Epidermal melanocyte (primary cell): Measurements from ENCODE around the gene SH3RF1.

Experiments used
- DNase-seq: peaks from one replicate; pipeline ENCODE4 v3.0.0; 2011; ENCODE audit warnings: low spot score; ENCODE audit not compliant: insufficient read length

The SH3RF1 gene

DNA sequence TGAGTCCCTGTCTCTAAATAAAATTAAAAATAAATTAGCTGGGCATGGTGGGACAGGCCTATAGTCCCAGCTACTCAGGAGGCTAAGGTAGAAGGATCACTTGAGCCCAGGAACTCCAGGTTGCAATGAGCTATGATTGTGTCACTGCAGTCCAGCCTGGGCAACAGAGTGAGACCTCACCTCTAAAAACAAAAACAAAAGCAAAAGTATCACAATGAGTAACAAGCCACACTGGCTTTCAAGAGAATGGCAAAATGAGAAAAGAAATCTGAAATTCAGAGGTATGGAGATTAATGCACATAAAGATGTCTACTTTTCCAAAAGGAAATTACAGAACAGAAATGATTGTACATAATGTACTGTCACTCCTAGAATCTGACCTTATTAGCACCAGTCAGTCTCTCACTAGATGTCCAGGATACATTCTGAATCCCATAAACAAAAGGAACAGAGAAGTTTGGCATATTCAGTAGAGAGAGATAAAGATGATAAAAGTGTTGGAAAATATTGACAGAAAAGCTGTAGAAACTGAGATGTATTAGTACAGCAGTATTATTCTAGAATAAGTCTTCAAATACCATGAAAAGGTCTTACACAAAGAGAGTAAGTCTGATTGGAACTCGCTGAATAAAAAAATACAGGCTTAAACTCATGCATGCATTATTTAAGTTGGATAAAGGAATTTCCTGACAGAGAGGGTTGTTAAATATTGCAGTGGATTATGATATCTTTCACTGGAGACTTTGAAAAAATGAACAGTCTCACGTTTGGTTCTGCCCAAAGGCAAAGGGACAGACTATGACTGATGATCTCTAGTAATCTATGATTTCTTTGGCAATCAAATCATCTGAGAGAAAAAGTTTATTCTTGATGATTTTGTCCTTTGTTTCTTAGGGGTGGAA is 102.5 kb downstream of the SH3RF1 start:
- no peak for DNase-seq

DNA sequence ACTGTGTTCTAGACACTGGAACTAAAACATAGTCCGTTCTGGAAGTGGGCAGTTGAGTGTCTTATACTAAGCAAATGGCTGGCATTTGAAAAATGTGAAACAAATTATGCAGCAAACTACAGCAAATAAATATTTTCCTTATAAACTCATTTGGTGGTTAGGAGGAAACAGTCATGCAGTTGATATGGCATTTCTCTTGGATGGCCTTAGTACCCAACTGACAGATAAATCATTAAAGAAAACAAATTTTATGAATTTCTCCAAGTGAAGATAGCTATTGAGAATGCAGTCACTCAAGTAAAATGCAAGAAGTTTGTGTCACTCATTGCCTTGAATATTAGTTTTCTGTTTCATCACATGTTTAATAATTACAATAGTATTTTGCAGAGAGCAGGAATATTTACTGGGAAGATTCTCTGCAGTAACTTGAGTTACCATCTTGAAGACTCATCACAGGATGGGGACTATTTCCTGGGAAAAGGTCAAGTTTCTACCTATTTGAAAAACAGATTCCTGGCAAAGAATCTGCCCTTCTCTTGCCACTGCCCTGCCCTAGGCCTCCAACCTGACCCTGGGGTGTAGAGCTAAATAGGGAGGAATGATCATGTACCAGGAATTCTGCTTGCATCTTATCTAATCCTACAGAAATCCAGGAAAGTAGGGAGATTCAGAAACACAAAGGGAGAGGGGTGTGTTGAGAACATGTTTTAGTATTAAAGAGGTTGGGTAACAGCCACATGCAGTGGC is 105.9 kb downstream of the SH3RF1 start:
- no peak for DNase-seq

DNA sequence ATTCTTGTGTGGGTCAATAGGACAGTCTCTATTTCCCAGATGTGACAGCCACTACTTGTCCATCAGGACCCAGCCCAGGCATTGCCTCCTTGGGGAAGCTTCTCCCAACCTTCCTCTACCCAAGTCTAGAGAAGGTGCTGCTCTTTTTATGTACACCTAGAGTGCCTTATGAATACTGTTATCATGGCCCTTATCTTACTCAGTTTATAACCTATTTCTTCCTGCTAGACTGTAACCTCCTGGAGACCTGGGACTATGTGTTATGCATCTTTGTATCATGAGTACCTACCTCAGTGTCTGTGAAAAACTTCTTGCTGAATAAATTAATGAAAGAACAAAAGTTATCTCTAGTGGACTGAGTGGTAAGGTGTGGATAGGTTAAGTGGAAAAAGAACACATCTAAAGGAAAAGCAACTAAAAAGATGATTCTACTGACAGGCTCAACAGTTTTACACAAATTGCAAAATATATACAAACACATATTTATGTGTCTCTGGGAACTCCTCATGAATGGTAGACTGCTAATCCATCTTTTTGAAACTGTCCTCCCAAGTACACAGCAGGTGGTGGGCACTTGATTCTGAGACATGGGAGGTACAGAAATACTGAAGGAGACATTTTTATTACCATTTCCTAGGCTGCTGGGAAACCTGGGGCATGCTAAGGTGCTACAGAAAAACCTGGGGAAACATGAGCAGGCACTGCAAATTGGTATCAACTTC is 106.6 kb downstream of the SH3RF1 start:
- DNase-seq: no peak

DNA sequence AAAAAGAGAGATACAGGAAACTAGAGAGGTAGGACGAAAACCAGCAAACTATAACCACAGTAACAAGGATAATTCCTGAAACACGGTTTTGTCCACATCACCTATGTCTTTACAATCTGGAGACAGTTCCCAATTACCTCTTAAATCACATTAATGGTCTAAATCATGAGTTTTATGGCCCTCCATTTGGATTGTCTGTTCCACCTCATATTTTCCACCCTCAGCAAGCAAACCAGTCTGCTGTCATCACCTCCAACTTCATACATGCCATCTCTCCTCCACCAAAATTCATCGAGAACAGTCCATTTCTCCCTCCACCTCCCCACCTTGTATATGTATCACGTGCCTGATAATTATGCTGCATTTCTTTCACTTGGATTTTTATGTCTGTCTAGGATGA is 107.3 kb downstream of the SH3RF1 start:
- DNase-seq: no peak

DNA sequence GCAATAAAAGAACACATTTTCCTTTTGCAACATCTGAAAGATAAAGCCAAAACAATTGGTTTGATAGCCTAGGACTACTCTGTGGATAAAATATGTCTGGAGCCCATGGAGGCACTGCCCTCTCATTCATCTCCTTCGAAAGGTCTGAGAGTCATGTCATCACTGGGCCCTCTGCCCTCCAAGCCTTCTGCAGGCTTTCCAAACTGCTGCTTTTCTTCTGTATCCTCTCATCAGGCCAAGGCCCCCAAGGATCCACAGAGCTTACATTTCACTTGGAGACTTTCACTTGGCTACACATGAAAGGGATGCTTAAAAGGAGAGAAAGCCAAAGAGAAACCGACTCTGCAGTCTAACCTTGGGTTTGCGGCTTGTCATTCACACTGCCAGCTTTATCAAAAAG is 109.9 kb downstream of the SH3RF1 start:
- DNase-seq: no peak

DNA sequence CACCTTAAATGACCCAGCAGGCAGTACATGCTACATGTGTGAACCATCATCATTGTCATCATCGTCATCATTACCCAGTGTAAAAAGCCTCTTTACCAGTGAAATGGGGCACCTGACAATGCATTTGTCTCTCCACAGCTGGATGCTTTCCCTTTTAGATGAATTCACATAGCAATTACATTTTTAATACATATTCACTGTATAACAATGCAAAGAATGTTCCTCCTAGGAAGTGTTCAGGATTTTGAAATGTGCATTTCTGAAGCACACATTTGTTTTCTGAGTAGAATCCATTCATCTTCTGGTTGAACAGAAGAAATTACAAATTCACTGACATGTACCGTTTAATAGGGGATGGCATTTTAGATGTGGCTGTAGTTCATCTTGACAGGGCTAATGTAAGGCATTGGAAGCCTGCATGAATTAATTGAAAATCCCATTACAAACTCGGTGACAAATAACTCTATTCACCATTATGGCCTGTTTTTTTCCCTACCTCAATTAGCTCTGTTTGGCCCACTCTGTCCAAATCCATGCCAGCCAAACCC is 111.1 kb downstream of the SH3RF1 start:
- DNase-seq: peak; percentile 36

DNA sequence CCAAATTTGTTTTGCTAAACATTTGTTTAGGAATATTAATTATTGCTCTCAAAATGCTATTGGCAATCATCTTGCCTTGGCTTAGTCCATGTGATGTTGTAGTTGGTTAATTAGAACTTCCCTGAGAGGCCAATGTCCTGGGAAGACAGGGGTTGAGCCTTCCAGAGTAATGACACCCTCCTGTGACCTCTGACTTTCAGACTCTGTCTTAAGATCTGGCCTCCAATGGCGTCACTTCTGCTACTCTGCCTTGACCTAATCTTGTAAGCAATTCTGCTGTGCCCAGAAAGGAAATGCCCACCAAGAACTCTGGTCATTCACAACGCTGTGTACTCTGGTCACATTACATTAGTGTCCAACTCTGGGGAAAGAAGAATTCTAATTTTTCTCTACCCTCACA is 111.9 kb downstream of the SH3RF1 start:
- no peak for DNase-seq

DNA sequence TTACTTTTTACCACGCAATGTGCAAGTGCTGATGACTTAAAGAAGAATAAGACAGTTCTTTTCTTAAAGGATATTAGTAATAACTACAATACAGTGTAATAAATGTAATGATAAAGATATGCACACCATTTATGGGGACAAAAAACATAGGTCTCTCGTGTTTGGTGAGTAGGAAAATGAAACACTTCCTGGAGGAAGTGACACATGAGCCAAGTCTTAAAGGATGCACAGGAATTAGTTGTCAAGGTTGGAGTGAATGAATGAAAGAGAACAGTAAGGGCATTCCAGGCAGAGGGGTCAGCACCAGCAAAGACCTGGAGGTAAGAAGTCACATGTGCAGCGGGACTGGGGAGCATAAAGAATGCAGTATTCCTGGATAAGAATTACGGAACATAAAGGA is 112.7 kb downstream of the SH3RF1 start:
- no peak for DNase-seq

DNA sequence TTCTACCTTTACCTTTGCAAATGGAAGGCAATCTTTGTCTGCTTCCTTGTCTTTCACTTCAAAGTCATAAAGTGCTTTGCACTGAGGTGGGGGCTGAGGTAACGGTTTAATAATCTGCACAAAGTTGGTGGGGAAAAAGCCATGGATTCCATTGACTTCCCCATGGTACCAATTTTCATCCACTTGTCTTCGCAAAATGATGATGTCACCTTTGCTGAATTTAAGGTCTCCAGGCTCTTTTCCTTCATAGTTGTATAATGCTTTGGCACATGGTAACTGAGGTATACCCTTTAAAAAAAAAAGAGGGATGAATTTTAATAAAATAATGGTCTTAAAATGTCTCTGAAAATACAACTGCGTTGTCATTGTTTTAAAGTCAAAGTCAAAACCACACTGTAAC is 114.4 kb downstream of the SH3RF1 start:
- no peak for DNase-seq

DNA sequence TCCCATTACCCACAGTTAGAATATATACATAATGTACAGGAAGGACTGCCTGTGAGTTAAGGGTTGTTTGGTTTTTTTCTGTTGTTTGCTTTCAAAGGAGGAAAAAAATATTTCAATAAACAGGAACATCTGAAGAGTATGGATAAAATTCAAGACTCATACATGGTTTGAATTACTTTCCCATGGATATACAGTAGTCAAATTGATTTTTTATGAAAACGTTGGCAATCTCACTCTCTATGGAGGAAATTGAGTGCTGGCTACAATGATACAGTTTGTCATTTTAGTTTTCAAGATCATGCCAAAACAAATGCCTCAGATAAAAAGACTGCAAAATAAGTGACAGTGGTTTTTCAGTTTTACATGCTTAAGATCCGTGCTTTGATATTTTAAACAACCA is 116.6 kb downstream of the SH3RF1 start:
- DNase-seq: no peak

DNA sequence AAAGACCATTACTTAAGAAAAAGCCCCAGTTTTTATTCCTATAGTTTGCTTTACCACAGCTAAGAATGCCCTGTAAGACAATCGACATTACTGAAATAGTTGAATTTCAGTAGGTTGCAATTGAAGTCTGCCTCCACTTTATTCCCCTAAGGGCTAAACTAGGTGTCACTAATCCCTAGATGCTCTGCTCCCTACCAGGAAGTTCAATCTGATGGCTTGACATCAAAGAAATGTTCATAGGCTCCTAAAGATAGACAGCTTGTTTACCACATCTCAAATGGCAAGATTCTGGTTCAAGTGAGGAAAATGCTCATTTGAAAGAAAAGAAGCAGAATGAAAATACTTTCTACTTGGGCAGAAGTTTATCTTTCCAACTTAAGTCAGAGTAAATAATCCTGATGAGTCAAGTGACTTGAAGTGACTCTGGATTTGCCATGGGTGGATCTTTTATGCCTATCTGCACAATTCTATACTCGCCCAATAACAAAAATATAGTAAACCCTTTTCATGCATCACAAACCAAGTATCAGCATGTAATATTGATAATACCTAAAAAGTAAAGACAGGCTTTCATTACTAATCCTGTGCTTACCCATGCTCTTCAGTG is 117.2 kb downstream of the SH3RF1 start:
- DNase-seq: no peak

DNA sequence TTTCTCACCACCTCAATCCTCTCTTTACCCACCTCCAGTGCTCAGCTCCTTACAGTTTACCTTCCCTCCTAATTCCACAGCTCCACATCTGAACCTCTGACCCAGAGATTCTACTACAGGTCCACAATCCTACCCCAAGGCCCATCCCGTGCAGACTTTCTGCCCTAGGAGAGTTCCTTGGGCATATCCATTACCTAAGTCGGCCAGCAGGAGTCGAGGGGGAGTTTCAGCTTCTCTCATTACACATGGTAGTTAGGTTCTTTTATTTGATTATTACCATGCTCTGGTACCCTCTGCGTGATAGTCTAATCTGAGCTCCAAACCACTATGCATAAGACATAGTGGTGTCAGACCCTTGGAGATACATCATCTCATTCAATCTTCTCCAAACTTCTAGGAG is 117.9 kb downstream of the SH3RF1 start:
- no peak for DNase-seq

DNA sequence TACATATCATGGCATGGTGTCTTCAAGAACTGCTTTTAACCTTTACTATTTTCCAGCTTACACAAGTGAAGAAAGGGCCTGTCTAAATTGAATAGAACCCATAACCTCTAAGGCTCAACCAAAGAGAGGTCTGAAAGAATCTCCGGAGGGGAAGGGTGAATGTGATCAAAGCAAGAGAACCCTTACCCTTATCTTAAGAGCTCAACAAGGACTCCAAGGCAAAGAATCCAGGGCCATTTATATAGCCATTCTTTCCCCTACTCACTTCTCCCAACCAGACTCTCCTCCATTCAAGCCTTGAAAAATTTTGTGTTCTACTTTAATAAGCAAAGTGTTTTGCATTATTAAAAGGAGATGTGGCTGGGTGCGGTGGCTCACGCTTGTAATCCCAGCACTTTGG is 118.7 kb downstream of the SH3RF1 start:
- no peak for DNase-seq

DNA sequence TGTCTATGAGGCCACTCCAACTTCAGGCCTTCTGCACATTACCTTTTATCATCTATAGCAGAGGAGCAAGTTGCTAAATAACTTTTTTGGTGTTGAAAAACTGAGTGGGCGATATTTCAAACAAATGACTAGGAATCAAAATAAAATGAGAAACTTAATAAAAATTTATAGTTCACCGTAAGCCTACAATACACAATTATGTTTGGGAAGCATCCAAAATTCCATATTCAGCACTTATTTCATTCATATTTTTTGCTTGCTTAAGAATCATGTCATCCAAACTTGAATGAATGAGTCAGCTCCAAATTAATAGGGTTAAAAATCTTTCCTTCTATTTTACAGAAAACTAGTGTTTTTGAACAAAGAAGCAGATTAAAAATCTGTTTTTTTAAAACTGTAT is 119.1 kb downstream of the SH3RF1 start:
- DNase-seq: no peak

DNA sequence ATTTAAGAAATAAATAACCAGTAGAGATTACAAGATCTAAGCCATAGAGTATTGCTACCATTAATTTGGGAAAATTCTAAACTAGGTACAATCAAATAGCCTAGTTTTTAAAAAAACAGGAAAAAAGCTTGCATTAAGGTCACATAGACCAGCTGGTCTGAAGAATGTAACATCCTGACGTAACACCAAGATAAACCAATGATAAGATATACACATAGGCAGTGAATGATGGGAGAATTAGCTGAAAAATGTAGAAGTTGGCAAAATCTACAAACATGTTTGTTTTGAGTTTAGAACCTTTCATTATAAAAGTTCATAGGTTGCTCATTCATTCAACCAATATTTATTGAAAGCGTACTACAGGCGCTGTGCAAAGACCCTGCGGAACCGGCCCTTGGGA is 120.0 kb downstream of the SH3RF1 start:
- DNase-seq: no peak

DNA sequence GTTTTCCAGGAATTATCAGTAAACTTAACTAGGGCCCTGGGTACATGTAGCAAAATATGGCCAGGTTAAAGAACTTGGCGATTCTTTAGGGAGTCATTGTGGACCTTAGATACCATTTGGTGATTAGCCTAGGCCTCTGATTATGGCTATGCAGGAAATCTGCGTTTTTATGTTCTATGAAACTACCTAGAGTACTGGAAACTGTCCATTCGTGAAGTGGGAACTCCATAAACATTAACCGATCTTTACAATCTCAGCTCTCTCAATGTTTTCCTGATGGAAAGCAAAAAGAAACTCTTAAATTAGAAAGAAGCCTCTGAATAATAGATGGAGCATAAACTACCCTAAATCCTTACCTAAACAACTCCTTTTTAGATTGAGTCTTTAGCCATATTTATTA is 121.9 kb downstream of the SH3RF1 start:
- no peak for DNase-seq

DNA sequence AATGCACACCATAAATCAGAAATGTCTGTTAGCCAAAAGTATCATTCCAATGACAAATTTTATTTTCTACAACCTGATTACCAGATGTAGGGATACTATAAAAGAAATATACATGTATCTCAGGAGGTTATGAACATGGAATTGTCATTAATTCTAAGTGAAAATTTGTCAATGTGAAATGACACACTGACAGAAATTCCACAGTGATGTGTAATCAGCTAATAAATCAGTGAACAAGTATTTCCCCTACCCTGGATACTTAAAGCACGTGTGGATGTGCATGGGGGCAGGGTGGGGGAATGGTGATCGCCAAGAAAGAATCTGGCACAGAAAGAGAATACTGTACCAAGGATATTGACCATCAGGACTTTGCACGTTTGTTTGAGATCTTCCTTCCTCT is 123.6 kb downstream of the SH3RF1 start:
- DNase-seq: no peak

DNA sequence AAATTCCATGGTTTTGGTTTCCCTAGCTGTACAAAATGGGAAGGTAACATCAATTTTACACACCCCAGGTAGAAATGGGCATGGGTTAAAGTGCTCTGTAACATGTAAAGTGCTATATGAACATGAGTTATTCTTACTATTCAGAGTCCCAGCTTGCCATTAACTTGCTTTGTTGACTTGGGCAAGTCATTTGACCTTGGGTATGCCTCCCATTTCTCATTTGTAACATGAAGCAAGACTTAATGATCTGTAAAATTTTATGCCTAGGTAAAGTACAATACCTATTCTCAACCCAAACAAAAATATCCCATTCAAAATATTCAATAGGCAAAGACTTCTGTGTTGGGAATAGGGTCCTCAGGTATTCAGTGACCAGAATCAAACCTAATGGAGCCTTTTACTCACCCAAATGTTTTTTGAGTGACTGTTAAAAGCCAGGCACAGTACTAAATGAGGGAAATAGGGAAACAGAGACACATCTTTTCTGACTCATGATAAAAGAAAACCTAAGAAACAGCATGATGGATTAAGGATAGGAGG is 126.6 kb downstream of the SH3RF1 start:
- DNase-seq: no peak

DNA sequence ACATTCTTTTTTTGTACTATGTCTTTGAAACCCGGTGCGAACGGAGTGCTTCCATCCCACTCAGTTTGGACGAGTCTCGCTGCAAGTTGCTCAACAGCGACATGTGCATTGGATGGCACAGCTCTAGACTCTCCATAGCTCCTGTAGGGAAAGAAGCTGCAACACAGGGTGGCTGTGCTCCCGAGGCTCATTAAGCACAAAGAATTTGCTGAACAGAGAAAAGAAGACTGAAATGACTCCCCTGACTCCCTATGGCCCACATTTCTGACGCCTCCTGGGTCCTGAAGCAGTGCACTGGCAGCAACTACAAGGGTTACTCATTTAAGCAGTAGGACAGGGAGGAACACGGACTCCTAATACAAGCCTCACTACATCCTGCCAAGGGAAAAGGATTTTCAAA is 127.4 kb downstream of the SH3RF1 start:
- DNase-seq: no peak

DNA sequence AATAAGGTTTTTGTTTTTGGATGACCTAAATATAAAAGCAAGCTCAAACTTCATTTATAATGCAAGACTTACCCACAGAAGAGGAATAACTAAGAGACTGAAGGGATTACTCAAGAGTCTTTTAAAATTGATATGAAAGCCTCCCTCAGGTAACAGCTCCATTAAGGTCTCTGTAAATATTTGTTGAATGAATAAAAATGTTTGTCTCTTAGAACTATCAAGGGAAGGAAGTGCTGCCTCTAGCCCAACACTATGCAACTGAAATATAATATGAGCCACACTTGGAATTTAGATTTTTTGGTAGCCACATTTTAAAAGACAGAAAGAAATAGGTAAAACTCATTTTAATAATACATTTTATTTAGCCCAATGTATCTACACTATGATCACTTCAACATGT is 127.8 kb downstream of the SH3RF1 start:
- DNase-seq: no peak

DNA sequence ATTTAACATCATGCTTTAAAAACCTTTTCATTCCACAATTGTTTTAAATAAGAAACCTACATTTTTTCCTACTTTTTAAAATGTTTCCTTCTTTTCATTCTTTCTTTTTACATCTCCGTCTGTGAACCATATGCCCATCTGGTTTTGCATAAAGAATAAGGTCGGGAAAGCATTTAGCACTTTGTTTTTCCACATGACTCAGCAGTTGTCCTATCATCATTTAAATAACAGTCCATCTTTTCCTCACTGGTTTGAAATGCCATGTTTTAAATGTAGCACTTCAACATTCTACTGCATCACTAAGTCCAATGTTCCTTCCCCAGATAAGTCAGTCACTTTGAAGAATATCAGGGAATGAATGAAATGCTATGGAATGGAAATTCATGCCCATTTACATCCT is 128.4 kb downstream of the SH3RF1 start:
- no peak for DNase-seq
